ENCODE results near the gene ZSCAN31. TPM values are rescaled to one million over a fixed set of nuclear protein-coding genes. Genes with fewer than 3 reads are reported as not detected.

The ZSCAN31 gene
- total and polyA plus RNA-seq, 10 of the 15 experiments (the other 5 are each of a cell fraction or from before 2014, with no cell fraction given): 1.6 to 5.2 (median 2.9) TPM

DNA sequence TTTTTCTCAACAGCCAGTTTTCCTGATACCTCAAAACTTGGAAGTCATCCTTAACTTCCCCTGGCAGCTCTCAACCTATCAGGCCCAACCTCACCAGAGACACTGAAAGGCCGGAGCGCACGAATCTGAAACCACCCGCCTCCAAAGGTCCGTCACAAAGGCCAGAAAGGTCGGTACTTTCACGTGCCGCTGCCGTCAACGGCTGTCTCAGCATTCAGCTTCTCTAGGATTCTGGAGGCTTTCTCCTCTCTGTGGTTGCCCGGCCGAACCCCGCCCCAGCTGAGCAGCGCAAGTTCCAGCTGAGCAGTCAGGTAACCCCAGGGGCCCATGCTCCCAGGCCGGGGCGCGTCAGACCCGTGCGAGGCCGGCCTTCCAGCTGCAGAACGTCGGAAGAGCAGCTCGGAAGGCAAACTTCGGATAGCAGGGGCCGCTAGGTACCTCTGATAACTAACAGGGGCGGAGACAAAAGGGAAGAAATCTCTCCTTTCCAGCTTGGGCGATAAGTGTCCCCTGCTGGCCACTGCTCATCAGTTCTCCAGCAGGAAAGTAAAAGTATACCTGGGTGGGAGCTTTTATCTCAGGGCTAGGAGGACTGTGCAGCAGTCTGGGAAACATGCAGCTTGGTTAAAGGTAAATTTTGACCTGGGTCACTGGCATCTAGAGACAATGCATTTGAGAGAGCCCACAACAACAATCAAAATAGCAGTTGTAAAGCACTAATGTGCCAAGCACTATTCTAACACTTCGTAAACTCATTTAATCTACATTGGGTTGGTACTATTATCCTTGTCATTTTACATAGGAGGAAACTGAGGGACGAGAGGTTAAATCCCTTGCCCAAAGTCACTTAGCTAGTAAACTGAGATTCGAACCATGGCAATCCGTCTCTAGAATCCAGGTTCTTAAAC lies 47.5 kb upstream of the ZSCAN31 start (continued):
- no peak for TF ChIP-seq KAT2A (conservative IDR thresholded peaks at IDR 0.05; ENCODE audit: control insufficient read depth, low read depth, low read length)
- TF ChIP-seq, protein P1, sequence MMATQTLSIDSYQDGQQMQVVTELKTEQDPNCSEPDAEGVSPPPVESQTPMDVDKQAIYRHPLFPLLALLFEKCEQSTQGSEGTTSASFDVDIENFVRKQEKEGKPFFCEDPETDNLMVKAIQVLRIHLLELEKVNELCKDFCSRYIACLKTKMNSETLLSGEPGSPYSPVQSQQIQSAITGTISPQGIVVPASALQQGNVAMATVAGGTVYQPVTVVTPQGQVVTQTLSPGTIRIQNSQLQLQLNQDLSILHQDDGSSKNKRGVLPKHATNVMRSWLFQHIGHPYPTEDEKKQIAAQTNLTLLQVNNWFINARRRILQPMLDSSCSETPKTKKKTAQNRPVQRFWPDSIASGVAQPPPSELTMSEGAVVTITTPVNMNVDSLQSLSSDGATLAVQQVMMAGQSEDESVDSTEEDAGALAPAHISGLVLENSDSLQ (IDR thresholded peaks at IDR 0.05): peak; percentile 50; the same call in 1 of the 2 replicates
- peak; percentile 45; the same call in 1 of the 2 replicates for TF ChIP-seq HCFC1 (IDR thresholded peaks at IDR 0.05; ENCODE audit: low read length)
- TF ChIP-seq NRF1 (conservative IDR thresholded peaks at IDR 0.05; ENCODE audit: low read depth, low read length): 0 out of 2 replicates have a peak, but pooled peaks have one; percentile 10
- TF ChIP-seq RCOR1 (conservative IDR thresholded peaks at IDR 0.05; ENCODE audit: low read depth, low read length): 0 out of 2 replicates have a peak, but pooled peaks have one; percentile 42
- TF ChIP-seq NR2C1 (IDR thresholded peaks at IDR 0.05): peak; percentile 65
- TF ChIP-seq FOXM1 (IDR thresholded peaks at IDR 0.05; ENCODE audit: low read depth, low read length): peak; percentile 18; the same call in 1 of the 2 replicates
- 0 out of 4 replicates have a peak, but pooled peaks of 1 of the 2 experiments have one; percentile 34 for TF ChIP-seq ETV6 (conservative IDR thresholded peaks at IDR 0.05 in 1 of 2, IDR thresholded peaks at IDR 0.05 in 1 of 2; ENCODE audit: borderline replicate concordance in 1 of 2, low read depth in 1 of 2)
- no peak for TF ChIP-seq SPI1 (IDR thresholded peaks at IDR 0.05; ENCODE audit: borderline replicate concordance, insufficient read depth, low read depth, low read length)
- TF ChIP-seq, protein P2, sequence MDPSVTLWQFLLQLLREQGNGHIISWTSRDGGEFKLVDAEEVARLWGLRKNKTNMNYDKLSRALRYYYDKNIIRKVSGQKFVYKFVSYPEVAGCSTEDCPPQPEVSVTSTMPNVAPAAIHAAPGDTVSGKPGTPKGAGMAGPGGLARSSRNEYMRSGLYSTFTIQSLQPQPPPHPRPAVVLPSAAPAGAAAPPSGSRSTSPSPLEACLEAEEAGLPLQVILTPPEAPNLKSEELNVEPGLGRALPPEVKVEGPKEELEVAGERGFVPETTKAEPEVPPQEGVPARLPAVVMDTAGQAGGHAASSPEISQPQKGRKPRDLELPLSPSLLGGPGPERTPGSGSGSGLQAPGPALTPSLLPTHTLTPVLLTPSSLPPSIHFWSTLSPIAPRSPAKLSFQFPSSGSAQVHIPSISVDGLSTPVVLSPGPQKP (IDR thresholded peaks at IDR 0.05; ENCODE audit: low read depth, low read length): 0 out of 2 replicates have a peak, but pooled peaks have one; percentile 43
- TF ChIP-seq RAD51 (IDR thresholded peaks at IDR 0.05): peak; percentile 64
- peak; percentile 51; the same call in 1 of the 2 replicates for TF ChIP-seq BCL11A (IDR thresholded peaks at IDR 0.05; ENCODE audit: low read depth, low read length)
- TF ChIP-seq, protein P3, sequence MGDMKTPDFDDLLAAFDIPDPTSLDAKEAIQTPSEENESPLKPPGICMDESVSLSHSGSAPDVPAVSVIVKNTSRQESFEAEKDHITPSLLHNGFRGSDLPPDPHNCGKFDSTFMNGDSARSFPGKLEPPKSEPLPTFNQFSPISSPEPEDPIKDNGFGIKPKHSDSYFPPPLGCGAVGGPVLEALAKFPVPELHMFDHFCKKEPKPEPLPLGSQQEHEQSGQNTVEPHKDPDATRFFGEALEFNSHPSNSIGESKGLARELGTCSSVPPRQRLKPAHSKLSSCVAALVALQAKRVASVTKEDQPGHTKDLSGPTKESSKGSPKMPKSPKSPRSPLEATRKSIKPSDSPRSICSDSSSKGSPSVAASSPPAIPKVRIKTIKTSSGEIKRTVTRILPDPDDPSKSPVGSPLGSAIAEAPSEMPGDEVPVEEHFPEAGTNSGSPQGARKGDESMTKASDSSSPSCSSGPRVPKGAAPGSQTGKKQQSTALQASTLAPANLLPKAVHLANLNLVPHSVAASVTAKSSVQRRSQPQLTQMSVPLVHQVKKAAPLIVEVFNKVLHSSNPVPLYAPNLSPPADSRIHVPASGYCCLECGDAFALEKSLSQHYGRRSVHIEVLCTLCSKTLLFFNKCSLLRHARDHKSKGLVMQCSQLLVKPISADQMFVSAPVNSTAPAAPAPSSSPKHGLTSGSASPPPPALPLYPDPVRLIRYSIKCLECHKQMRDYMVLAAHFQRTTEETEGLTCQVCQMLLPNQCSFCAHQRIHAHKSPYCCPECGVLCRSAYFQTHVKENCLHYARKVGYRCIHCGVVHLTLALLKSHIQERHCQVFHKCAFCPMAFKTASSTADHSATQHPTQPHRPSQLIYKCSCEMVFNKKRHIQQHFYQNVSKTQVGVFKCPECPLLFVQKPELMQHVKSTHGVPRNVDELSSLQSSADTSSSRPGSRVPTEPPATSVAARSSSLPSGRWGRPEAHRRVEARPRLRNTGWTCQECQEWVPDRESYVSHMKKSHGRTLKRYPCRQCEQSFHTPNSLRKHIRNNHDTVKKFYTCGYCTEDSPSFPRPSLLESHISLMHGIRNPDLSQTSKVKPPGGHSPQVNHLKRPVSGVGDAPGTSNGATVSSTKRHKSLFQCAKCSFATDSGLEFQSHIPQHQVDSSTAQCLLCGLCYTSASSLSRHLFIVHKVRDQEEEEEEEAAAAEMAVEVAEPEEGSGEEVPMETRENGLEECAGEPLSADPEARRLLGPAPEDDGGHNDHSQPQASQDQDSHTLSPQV (IDR thresholded peaks at IDR 0.05): 0 out of 2 replicates have a peak, but pooled peaks have one; percentile 46
- peak; percentile 72 to 74; a peak in 2 of 4 replicates for TF ChIP-seq EP300 (IDR thresholded peaks at IDR 0.05; ENCODE audit: borderline replicate concordance in 1 of 2, control insufficient read depth in 1 of 2, low read depth in 2 of 2, low read length in 2 of 2)
- no peak for TF ChIP-seq STAT1 (conservative IDR thresholded peaks at IDR 0.05)
- TF ChIP-seq, protein P4, sequence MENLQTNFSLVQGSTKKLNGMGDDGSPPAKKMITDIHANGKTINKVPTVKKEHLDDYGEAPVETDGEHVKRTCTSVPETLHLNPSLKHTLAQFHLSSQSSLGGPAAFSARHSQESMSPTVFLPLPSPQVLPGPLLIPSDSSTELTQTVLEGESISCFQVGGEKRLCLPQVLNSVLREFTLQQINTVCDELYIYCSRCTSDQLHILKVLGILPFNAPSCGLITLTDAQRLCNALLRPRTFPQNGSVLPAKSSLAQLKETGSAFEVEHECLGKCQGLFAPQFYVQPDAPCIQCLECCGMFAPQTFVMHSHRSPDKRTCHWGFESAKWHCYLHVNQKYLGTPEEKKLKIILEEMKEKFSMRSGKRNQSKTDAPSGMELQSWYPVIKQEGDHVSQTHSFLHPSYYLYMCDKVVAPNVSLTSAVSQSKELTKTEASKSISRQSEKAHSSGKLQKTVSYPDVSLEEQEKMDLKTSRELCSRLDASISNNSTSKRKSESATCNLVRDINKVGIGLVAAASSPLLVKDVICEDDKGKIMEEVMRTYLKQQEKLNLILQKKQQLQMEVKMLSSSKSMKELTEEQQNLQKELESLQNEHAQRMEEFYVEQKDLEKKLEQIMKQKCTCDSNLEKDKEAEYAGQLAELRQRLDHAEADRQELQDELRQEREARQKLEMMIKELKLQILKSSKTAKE (IDR thresholded peaks at IDR 0.05; ENCODE audit: low read depth, poor library complexity, severe bottlenecking): peak; percentile 77
- TF ChIP-seq EED (IDR thresholded peaks at IDR 0.05; ENCODE audit: low read depth): 0 out of 2 replicates have a peak, but pooled peaks have one; percentile 30
- TF ChIP-seq STAT3 (IDR thresholded peaks at IDR 0.05; ENCODE audit: low read depth, low read length): no peak
- no peak for TF ChIP-seq ZZZ3 (IDR thresholded peaks at IDR 0.05; ENCODE audit: control insufficient read depth, insufficient read length, low read depth)

Measured in GM12878 (cell line).